Nephron (organoid): ENCODE results near the gene INAFM2.

Experiments used
- H3K27ac Mint-ChIP-seq, 3 experiments: 2 replicates each; pipeline ENCODE4 v1.8.0; 2020; ENCODE audit warnings: mixed read lengths in 3 of 3, mild to moderate bottlenecking in 2 of 3, moderate library complexity in 1 of 3
- H3K27me3 Mint-ChIP-seq: 2 replicates; pipeline ENCODE4 v1.8.0; 2021; ENCODE audit warnings: low read depth, mild to moderate bottlenecking, moderate library complexity, mixed read lengths
- H3K36me3 Mint-ChIP-seq: 2 replicates; pipeline ENCODE4 v1.8.0; 2020; ENCODE audit warnings: low read depth, mixed read lengths
- H3K4me1 Mint-ChIP-seq: 2 replicates; pipeline ENCODE4 v1.8.0; 2020; ENCODE audit warnings: mixed read lengths
- H3K4me3 Mint-ChIP-seq, 3 experiments: 2 replicates each; pipeline ENCODE4 v1.8.0; 2020; ENCODE audit warnings: mild to moderate bottlenecking in 3 of 3, mixed read lengths in 3 of 3, moderate library complexity in 2 of 3
- H3K9me3 Mint-ChIP-seq: 2 replicates; pipeline ENCODE4 v1.8.0; 2020; ENCODE audit warnings: mixed read lengths
- TF ChIP-seq, protein P1 (sequence below), 3 experiments: fragments of 200-600 bp; sonication (generic); IDR thresholded peaks; one replicate each; pipeline ENCODE4 v1.5.0; 2021; ENCODE audit warnings: antibody characterized with exemption in 3 of 3; ENCODE audit not compliant: unreplicated experiment in 3 of 3

The INAFM2 gene

DNA sequence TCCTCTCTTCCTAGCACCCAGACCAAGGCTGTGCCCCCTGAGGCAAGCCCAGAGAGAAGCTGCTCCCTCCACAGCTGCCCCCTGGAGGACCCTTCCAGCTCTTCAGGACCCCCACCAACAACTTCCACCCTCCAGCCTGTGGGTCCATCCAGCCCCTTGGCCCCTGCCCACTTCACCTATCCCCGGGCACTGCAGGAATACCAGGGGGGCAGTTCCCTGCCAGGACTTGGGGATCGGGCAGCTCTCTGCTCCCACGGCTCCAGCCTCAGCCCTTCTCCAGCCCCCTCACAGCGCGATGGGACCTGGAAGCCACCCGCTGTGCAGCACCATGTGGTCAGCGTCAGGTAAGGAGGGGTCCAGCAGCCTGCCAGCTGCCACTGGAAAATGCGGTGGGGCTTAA, 40.1 kb downstream of the INAFM2 start:
- H3K27me3 Mint-ChIP-seq: peaks cover 72% of the 10 kb centered on the region
- no peaks in the 10 kb centered on the region for H3K36me3 Mint-ChIP-seq
- no peak overlapping the region for H3K27ac Mint-ChIP-seq
- peaks cover 5% of the 10 kb centered on the region for H3K4me1 Mint-ChIP-seq
- TF ChIP-seq, protein P1, sequence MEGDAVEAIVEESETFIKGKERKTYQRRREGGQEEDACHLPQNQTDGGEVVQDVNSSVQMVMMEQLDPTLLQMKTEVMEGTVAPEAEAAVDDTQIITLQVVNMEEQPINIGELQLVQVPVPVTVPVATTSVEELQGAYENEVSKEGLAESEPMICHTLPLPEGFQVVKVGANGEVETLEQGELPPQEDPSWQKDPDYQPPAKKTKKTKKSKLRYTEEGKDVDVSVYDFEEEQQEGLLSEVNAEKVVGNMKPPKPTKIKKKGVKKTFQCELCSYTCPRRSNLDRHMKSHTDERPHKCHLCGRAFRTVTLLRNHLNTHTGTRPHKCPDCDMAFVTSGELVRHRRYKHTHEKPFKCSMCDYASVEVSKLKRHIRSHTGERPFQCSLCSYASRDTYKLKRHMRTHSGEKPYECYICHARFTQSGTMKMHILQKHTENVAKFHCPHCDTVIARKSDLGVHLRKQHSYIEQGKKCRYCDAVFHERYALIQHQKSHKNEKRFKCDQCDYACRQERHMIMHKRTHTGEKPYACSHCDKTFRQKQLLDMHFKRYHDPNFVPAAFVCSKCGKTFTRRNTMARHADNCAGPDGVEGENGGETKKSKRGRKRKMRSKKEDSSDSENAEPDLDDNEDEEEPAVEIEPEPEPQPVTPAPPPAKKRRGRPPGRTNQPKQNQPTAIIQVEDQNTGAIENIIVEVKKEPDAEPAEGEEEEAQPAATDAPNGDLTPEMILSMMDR (IDR thresholded peaks at IDR 0.05; ENCODE audit: unreplicated experiment in 3 of 3): no peak
- no peaks in the 10 kb centered on the region for H3K9me3 Mint-ChIP-seq
- H3K4me3 Mint-ChIP-seq: no peak overlapping the region

DNA sequence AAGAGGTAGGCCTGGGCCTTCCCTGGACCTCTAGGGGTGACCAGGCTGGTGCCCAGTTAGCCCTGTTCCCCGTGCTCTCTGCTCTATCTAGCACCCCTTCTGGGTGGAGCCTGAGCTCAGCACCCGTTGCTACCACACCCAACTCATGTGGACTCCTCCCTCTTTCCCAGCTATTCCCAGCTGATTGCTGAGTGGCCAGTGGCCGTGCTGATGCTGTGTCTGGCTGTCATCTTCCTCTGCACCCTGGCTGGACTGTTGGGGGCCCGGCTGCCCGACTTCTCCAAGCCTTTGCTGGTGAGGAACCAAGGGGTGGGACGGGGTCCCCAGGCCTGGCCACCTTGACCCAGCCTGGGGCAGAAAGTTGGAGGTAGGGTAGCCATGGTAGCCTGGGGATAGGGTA, 40.8 kb downstream of the INAFM2 start:
- H3K27ac Mint-ChIP-seq: no peak overlapping the region
- H3K9me3 Mint-ChIP-seq: no peaks in the 10 kb centered on the region
- TF ChIP-seq, protein P1 (IDR thresholded peaks at IDR 0.05; ENCODE audit: unreplicated experiment in 3 of 3): no peak
- no peak overlapping the region for H3K4me3 Mint-ChIP-seq
- peaks cover 73% of the 10 kb centered on the region for H3K27me3 Mint-ChIP-seq
- H3K4me1 Mint-ChIP-seq: peaks cover 8% of the 10 kb centered on the region
- no peaks in the 10 kb centered on the region for H3K36me3 Mint-ChIP-seq

DNA sequence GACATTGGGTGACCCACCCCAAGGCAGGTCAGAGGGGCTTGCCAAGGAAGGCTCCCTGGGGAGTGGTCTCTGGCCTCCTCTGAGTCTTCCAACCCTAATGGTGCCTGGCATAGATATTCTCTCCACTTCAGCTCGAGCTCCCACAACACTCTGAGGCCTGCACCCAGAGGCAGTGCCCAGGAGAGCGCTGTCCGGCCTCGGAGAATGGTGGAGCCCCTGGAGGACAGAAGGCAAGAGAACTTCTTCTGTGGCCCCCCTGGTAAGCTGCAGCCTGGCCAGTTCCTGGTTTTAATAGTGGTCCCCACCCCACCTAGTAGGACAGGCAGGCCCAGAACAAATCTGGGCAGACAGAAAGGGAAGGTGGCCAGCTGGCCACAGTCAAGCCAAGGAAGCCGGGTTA, 41.5 kb downstream of the INAFM2 start:
- H3K4me1 Mint-ChIP-seq: peaks cover 9% of the 10 kb centered on the region
- TF ChIP-seq, protein P1 (IDR thresholded peaks at IDR 0.05; ENCODE audit: unreplicated experiment in 3 of 3): no peak
- no peaks in the 10 kb centered on the region for H3K36me3 Mint-ChIP-seq
- peaks cover 66% of the 10 kb centered on the region for H3K27me3 Mint-ChIP-seq
- no peaks in the 10 kb centered on the region for H3K9me3 Mint-ChIP-seq
- H3K27ac Mint-ChIP-seq: no peak overlapping the region
- no peak overlapping the region for H3K4me3 Mint-ChIP-seq

DNA sequence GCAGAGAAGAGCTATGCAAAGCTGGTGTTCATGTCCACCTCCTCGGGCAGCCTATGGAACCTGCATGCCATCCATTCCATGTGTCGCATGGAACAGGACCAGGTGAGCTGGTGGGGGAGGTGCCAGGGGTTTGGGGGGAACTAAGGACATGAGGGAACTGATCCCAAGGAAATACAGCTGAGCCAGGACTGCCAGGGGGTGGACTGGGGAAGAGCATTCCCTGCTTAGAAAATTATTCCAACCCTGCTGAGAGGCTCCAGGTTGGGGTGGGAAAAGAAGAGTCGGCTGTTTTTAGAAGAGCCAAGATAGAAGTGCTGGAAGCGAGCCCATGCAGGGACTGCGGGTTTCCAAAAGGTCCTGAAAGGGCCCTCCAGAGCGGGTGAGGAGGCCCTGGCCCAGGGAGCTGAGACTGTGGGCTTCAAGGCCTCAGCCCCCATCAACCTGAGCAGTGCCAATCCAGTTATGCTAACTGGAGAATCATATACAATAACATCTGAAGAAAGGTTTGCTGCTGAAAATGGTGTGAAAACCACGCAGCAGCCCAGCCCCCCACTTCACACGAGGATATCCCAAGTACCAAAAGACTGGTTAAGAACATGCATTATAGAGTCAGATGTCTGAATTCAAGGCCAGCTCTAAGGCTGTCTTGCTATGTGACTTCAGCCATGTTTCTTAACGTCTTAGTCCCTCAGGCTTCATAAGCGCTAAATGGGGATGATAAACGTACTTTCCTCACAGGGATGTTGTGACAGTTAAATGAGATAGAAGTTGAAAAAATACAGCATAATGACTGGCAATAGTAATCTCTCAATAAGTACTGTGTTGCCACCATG, 42.3 kb downstream of the INAFM2 start:
- Mint-ChIP-seq H3K4me3 (peak overlapping the region in 1 of 3 experiments; percentile 25), H3K9me3 (no peaks in the 10 kb centered on the region), H3K27me3 (peaks cover 58% of the 10 kb centered on the region), H3K36me3 (no peaks in the 10 kb centered on the region), H3K27ac (no peak overlapping the region), H3K4me1 (peaks cover 12% of the 10 kb centered on the region)
- TF ChIP-seq, protein P1 (IDR thresholded peaks at IDR 0.05; ENCODE audit: unreplicated experiment in 3 of 3): no peak

DNA sequence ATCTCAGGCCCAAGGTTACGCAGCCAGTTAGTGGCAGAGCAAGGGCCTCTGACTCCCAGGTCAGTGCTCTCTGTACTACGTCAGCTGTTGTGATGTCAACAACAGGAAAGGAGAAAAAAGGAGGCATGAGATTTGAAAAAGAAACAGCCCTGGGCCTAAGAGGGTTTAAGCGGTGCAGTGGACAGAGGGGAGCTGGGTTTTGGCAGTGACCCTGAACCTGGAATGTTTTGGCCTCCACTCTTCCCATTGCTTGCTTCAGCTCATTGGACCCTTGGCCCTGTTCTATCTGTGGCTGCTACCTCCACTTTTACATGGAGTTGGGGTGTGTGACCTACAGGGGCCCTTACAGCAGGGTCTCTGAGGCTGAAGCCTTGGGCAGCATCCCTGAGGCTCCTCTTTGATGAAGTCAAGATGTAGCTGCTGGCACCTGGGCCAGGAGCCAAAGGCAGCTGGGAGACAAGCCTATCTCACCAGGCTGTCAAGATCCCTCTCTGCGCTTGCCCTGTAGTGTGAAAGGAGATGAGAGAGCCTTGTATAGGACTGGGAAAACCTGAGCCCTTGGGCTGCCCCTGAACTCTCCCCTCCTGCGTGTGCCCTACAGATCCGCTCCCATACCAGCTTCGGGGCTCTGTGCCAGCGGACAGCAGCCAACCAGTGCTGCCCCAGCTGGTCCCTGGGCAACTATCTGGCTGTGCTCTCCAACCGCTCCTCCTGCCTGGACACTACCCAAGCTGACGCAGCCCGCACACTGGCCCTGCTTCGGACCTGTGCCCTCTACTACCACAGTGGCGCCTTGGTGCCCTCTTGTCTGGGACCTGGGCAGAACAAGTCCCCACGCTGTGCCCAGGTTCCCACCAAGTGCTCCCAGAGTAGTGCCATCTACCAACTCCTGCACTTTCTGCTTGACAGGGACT, 43.2 kb downstream of the INAFM2 start:
- TF ChIP-seq, protein P1 (IDR thresholded peaks at IDR 0.05; ENCODE audit: unreplicated experiment in 3 of 3): no peak
- H3K9me3 Mint-ChIP-seq: no peaks in the 10 kb centered on the region
- no peaks in the 10 kb centered on the region for H3K36me3 Mint-ChIP-seq
- H3K27ac Mint-ChIP-seq: no peak overlapping the region
- H3K4me1 Mint-ChIP-seq: peaks cover 20% of the 10 kb centered on the region
- peaks cover 55% of the 10 kb centered on the region for H3K27me3 Mint-ChIP-seq
- no peak overlapping the region for H3K4me3 Mint-ChIP-seq
